Nephron (organoid): ENCODE measurements around the gene NEIL3.

Experiments
- H3K27ac Mint-ChIP-seq, 3 experiments: 2 replicates each; pipeline ENCODE4 v1.8.0; 2020; ENCODE audit warnings: mixed read lengths in 3 of 3, mild to moderate bottlenecking in 2 of 3, moderate library complexity in 1 of 3
- H3K27me3 Mint-ChIP-seq: 2 replicates; pipeline ENCODE4 v1.8.0; 2021; ENCODE audit warnings: low read depth, mild to moderate bottlenecking, moderate library complexity, mixed read lengths
- H3K36me3 Mint-ChIP-seq: 2 replicates; pipeline ENCODE4 v1.8.0; 2020; ENCODE audit warnings: low read depth, mixed read lengths
- H3K4me1 Mint-ChIP-seq: 2 replicates; pipeline ENCODE4 v1.8.0; 2020; ENCODE audit warnings: mixed read lengths
- H3K4me3 Mint-ChIP-seq, 3 experiments: 2 replicates each; pipeline ENCODE4 v1.8.0; 2020; ENCODE audit warnings: mild to moderate bottlenecking in 3 of 3, mixed read lengths in 3 of 3, moderate library complexity in 2 of 3
- H3K9me3 Mint-ChIP-seq: 2 replicates; pipeline ENCODE4 v1.8.0; 2020; ENCODE audit warnings: mixed read lengths
- CTCF ChIP-seq, 3 experiments: fragments of 200-600 bp; sonication (generic); IDR thresholded peaks; one replicate each; pipeline ENCODE4 v1.5.0; 2021; ENCODE audit warnings: antibody characterized with exemption in 3 of 3; ENCODE audit not compliant: unreplicated experiment in 3 of 3

NEIL3 gene

GRCh38 chr4:177315767-177316464, 6.2 kb downstream of the NEIL3 start:
- Mint-ChIP-seq H3K36me3 (no peaks in the 10 kb centered on the region), H3K27me3 (no peaks in the 10 kb centered on the region)

GRCh38 chr4:177320721-177321120, 11.0 kb downstream of the NEIL3 start:
- Mint-ChIP-seq H3K4me1 (no peaks in the 10 kb centered on the region), H3K27me3 (no peaks in the 10 kb centered on the region), H3K36me3 (peaks cover 4% of the 10 kb centered on the region), H3K4me3 (no peak overlapping the region), H3K9me3 (no peaks in the 10 kb centered on the region), H3K27ac (no peak overlapping the region)
- TF ChIP-seq CTCF (IDR thresholded peaks at IDR 0.05; ENCODE audit: unreplicated experiment in 3 of 3) = no peak

More at GRCh38 chr4:177315767-177316464, 6.2 kb downstream of the NEIL3 start:
- Mint-ChIP-seq H3K4me3 (no peak overlapping the region), H3K4me1 (no peaks in the 10 kb centered on the region), H3K27ac (peak overlapping the region in 1 of 3 experiments; percentile 34), H3K9me3 (no peaks in the 10 kb centered on the region)
- no peak for TF ChIP-seq CTCF (IDR thresholded peaks at IDR 0.05; ENCODE audit: unreplicated experiment in 3 of 3)

- TF ChIP-seq CTCF (IDR thresholded peaks at IDR 0.05; ENCODE audit: unreplicated experiment in 3 of 3) = no peak
- H3K27ac Mint-ChIP-seq = no peak overlapping the region
- H3K9me3 Mint-ChIP-seq = no peaks in the 10 kb centered on the region
- H3K4me3 Mint-ChIP-seq = no peak overlapping the region
- no peaks in the 10 kb centered on the region for H3K27me3 Mint-ChIP-seq
- peaks cover 13% of the 10 kb centered on the region for H3K36me3 Mint-ChIP-seq
- H3K4me1 Mint-ChIP-seq = no peaks in the 10 kb centered on the region
Observed at GRCh38 chr4:177321647-177322046, 12.0 kb downstream of the NEIL3 start.

GRCh38 chr4:177322266-177322665, 12.6 kb downstream of the NEIL3 start:
- Mint-ChIP-seq H3K4me3 (no peak overlapping the region), H3K27ac (no peak overlapping the region), H3K36me3 (peaks cover 19% of the 10 kb centered on the region), H3K9me3 (no peaks in the 10 kb centered on the region), H3K27me3 (no peaks in the 10 kb centered on the region), H3K4me1 (no peaks in the 10 kb centered on the region)
- TF ChIP-seq CTCF (IDR thresholded peaks at IDR 0.05; ENCODE audit: unreplicated experiment in 3 of 3) = no peak

GRCh38 chr4:177322881-177323280, 13.2 kb downstream of the NEIL3 start:
- H3K4me3 Mint-ChIP-seq = no peak overlapping the region
- no peak overlapping the region for H3K27ac Mint-ChIP-seq
- H3K4me1 Mint-ChIP-seq = no peaks in the 10 kb centered on the region
- H3K27me3 Mint-ChIP-seq = no peaks in the 10 kb centered on the region
- H3K9me3 Mint-ChIP-seq = peaks cover under 1% of the 10 kb centered on the region
- no peak for TF ChIP-seq CTCF (IDR thresholded peaks at IDR 0.05; ENCODE audit: unreplicated experiment in 3 of 3)
- H3K36me3 Mint-ChIP-seq = peaks cover 25% of the 10 kb centered on the region

- no peak overlapping the region for H3K27ac Mint-ChIP-seq
- TF ChIP-seq CTCF (IDR thresholded peaks at IDR 0.05; ENCODE audit: unreplicated experiment in 3 of 3) = no peak
- no peaks in the 10 kb centered on the region for H3K27me3 Mint-ChIP-seq
- peaks cover 4% of the 10 kb centered on the region for H3K9me3 Mint-ChIP-seq
- H3K36me3 Mint-ChIP-seq = peaks cover 31% of the 10 kb centered on the region
- no peaks in the 10 kb centered on the region for H3K4me1 Mint-ChIP-seq
- H3K4me3 Mint-ChIP-seq = no peak overlapping the region
Observed at GRCh38 chr4:177323416-177323815, 13.7 kb downstream of the NEIL3 start.
